HCT116 (cell line): ENCODE measurements around the gene ZNF474. TPM values are rescaled to one million over a fixed set of nuclear protein-coding genes. Genes with fewer than 3 reads are reported as not detected.

ENCODE experiments used
- ATAC-seq: fragments of 200-7000 bp; cut with Tn5 transposase; 2 replicates; pipeline ENCODE4 v1.9.1; 2020; ENCODE audit warnings: mild to moderate bottlenecking, moderate library complexity
- BruUV-seq: library from RNA; stranded (reverse); fragments of 400-500 nt; replicated peaks from 2 replicates; lab custom pipeline; 2021; lab: Mats Ljungman, UMichigan
- CTCF ChIA-PET: fragments of 300-600 bp; sonication (Branson Sonifier 250); formaldehyde crosslinking; loops from one replicate; lab custom pipeline; 2021; ENCODE audit warnings: antibody characterized with exemption; lab: Charles Lee
- POLR2A ChIA-PET: fragments of 300-600, 350-600 bp; sonication (Branson Sonifier 250); formaldehyde crosslinking; loops from one replicate; lab custom pipeline; 2021; ENCODE audit warnings: antibody characterized with exemption; lab: Charles Lee
- RAD21 ChIA-PET, 2 experiments: fragments of 300-600 bp; sonication (Branson Sonifier 250); formaldehyde crosslinking; loops; one replicate each; lab custom pipeline; 2023; ENCODE audit warnings: low total read pairs in 2 of 2; ENCODE audit not compliant: uncharacterized antibody in 2 of 2, unreplicated experiment in 2 of 2, low non-redundant PET in 1 of 2; lab: Charles Lee
- DNase-seq: peaks from one replicate; pipeline ENCODE4 v3.0.0-alpha.2; 2010; ENCODE audit warnings: low read depth, low spot score
- H2AFZ ChIP-seq: fragments of 200-600 bp; shearing (Covaris generic), sonication (generic); 2 replicates; pipeline ENCODE4 v1.6.1; 2017; ENCODE audit warnings: low read depth, mixed run types, mixed read lengths, antibody characterized with exemption, low read length; ENCODE audit not compliant: poor library complexity, severe bottlenecking
- H3K27ac ChIP-seq: 2 replicates; pipeline ENCODE4 v1.5.1; 2012; ENCODE audit warnings: low read depth, low read length
- H3K27me3 ChIP-seq: fragments of 200-600 bp; sonication (generic); 2 replicates; pipeline ENCODE4 v1.6.1; 2016; ENCODE audit warnings: mixed run types, low read length, mixed read lengths; ENCODE audit not compliant: insufficient read depth
- H3K36me3 ChIP-seq, 2 experiments: fragments of 200-500 bp in 1 of 2; fragments of 200-600 bp in 1 of 2; sonication (Bioruptor generic) in 1 of 2; sonication (generic) in 1 of 2; 2 replicates each; pipeline versions ENCODE4 v1.5.1 to v1.6.1; 2014 to 2016; ENCODE audit warnings: low read length in 2 of 2, inconsistent platforms in 1 of 2, mixed read lengths in 1 of 2, mixed run types in 1 of 2; ENCODE audit not compliant: insufficient read depth in 2 of 2, control insufficient read depth in 1 of 2
- H3K4me1 ChIP-seq, 2 experiments: fragments of 200-600 bp in 1 of 2; sonication (generic) in 1 of 2; 2 replicates each; pipeline versions ENCODE4 v1.5.1 to v1.6.1; 2012 to 2017; ENCODE audit warnings: low read length in 2 of 2, inconsistent platforms in 1 of 2, mild to moderate bottlenecking in 1 of 2, mixed read lengths in 1 of 2, mixed run types in 1 of 2, moderate library complexity in 1 of 2; ENCODE audit not compliant: insufficient read depth in 2 of 2, control insufficient read depth in 1 of 2
- H3K4me2 ChIP-seq: fragments of 200-600 bp; sonication (generic); 2 replicates; pipeline ENCODE4 v1.6.1; 2017; ENCODE audit warnings: mixed run types, low read length, mixed read lengths
- H3K4me3 ChIP-seq, 2 experiments: fragments of 200-600 bp in 1 of 2; sonication (generic) in 1 of 2; replicated peaks in 1 of 2; 2 replicates each; pipeline ENCODE4 v1.5.1; 2011 to 2016; ENCODE audit warnings: low read length in 2 of 2, control low read depth in 1 of 2, low read depth in 1 of 2, mild to moderate bottlenecking in 1 of 2, mixed read lengths in 1 of 2, mixed run types in 1 of 2
- H3K79me2 ChIP-seq: fragments of 200-600 bp; sonication (generic); 2 replicates; pipeline ENCODE4 v1.6.1; 2017; ENCODE audit warnings: mild to moderate bottlenecking, mixed run types, low read length, moderate library complexity, mixed read lengths; ENCODE audit not compliant: insufficient read depth
- H3K9ac ChIP-seq: fragments of 200-600 bp; sonication (generic); 2 replicates; pipeline ENCODE4 v1.6.1; 2016; ENCODE audit warnings: low read length, mixed read lengths
- H3K9me2 ChIP-seq: fragments of 200-600 bp; sonication (generic), shearing (Covaris generic); 2 replicates; pipeline ENCODE4 v1.6.1; 2017; ENCODE audit warnings: mixed run types, mild to moderate bottlenecking, moderate library complexity; ENCODE audit not compliant: insufficient read depth
- H3K9me3 ChIP-seq, 2 experiments: fragments of 200-500 bp in 1 of 2; fragments of 200-600 bp in 1 of 2; sonication (Bioruptor generic) in 1 of 2; sonication (generic) in 1 of 2; 2 replicates each; pipeline ENCODE4 v1.6.1; 2014 to 2017; ENCODE audit warnings: low read length in 2 of 2, mixed read lengths in 2 of 2, inconsistent platforms in 1 of 2, low read depth in 1 of 2, mild to moderate bottlenecking in 1 of 2, mixed run types in 1 of 2, moderate library complexity in 1 of 2; ENCODE audit not compliant: control insufficient read depth in 1 of 2, insufficient read depth in 1 of 2
- H4K20me1 ChIP-seq: fragments of 200-600 bp; sonication (generic), shearing (Covaris generic); 2 replicates; pipeline ENCODE4 v1.6.1; 2017; ENCODE audit warnings: mixed run types, mild to moderate bottlenecking, moderate library complexity; ENCODE audit not compliant: insufficient read depth
- CBX3 ChIP-seq: IDR thresholded peaks from 2 replicates; pipeline ENCODE4 v1.6.1; 2012; ENCODE audit warnings: low read depth
- EGR1 ChIP-seq: IDR thresholded peaks from 2 replicates; pipeline ENCODE4 v1.6.1; 2012; ENCODE audit warnings: low read depth
- EZH2phosphoT487 ChIP-seq: fragments of 200-600 bp; IDR thresholded peaks from 2 replicates; pipeline ENCODE4 v1.6.1; 2018; ENCODE audit warnings: antibody characterized with exemption, borderline replicate concordance
- FOSL1 ChIP-seq: IDR thresholded peaks from 2 replicates; pipeline ENCODE4 v1.6.1; 2012; ENCODE audit warnings: low read depth
- JUND ChIP-seq: IDR thresholded peaks from 2 replicates; pipeline ENCODE4 v1.6.1; 2012
- POLR2AphosphoS5 ChIP-seq: IDR thresholded peaks from 2 replicates; pipeline ENCODE4 v1.6.1; 2011; ENCODE audit warnings: mild to moderate bottlenecking, low read depth, low read length, moderate library complexity
- SRF ChIP-seq: IDR thresholded peaks from 2 replicates; pipeline ENCODE4 v1.6.1; 2012; ENCODE audit warnings: low read depth
- intact Hi-C: fragments of 100-400 bp; cut with micrococcal nuclease; formaldehyde crosslinking; loops from 2 replicates; pipeline ENCODE4 v1.10.0; 2022
- total RNA-seq: library from RNA; stranded (reverse); gene quantifications from one replicate; pipeline ENCODE4 v1.2.1, GENCODE V29; 2021; ENCODE audit not compliant: unreplicated experiment
- TF ChIP-seq, protein P1 (sequence below): IDR thresholded peaks from 2 replicates; pipeline ENCODE4 v1.6.1; 2011; ENCODE audit warnings: mild to moderate bottlenecking, low read length, moderate library complexity; ENCODE audit not compliant: insufficient replicate concordance; ENCODE audit errors: extremely low read depth
- TF ChIP-seq, protein P2 (sequence below), 3 experiments: fragments of 200-600 bp in 1 of 3; sonication (generic) in 1 of 3; IDR thresholded peaks in 2 of 3; conservative IDR thresholded peaks in 1 of 3; 2 replicates each; pipeline ENCODE4 v1.5.1; 2012 to 2017; ENCODE audit warnings: low read depth in 2 of 3, low read length in 2 of 3, antibody characterized with exemption in 1 of 3, borderline replicate concordance in 1 of 3, control low read depth in 1 of 3, mild to moderate bottlenecking in 1 of 3, mixed read lengths in 1 of 3, mixed run types in 1 of 3, moderate library complexity in 1 of 3; ENCODE audit not compliant: insufficient read depth in 1 of 3

The ZNF474 gene
- total RNA-seq, 1 experiment from 2014 or later = 0.37 TPM

DNA sequence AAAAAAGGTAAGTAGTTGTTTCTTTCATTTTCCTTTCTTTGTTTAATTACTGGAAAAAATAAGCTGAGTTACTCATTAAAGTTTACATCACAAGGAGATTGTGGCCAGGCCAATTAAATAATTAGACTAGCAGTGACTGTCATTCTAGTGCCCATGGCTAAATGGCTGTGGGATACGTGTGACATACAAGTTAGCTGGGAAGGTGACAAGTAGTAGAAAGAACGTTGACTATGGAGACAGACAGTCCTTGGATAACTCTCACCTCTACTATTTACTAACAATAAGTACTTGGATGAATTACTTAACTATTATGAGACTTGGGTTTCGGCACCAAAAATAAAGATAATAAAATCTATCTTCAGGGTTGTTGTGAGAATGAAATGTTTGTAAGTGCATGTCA is 44.3 kb upstream of the ZNF474 start:
- Histone ChIP-seq H3K36me3 (no peaks in the 10 kb centered on the region), H3K79me2 (no peaks in the 10 kb centered on the region), H3K9me3 (no peaks in the 10 kb centered on the region), H2AFZ (no peak overlapping the region)
- CTCF ChIA-PET = interaction anchor here (1.6 kb wide), 2 partner anchors 7 to 17 kb away, joined by 3 to 5 read pairs; no protein-coding TSS in a partner anchor
- no peak for TF ChIP-seq FOSL1
- TF ChIP-seq, all 23 proteins: peak for 0
- BruUV-seq = no TSS peak
- Histone ChIP-seq H3K27me3 (no peaks in the 10 kb centered on the region), H3K9me2 (no peaks in the 10 kb centered on the region), H3K4me3 (no peak overlapping the region), H3K9ac (no peak overlapping the region), H3K4me1 (no peaks in the 10 kb centered on the region), H3K27ac (no peak overlapping the region), H3K4me2 (no peak overlapping the region), H4K20me1 (no peaks in the 10 kb centered on the region)
- DNase-seq (no peak), ATAC-seq (no peak)
- intact Hi-C loops = no loop called here
- POLR2A ChIA-PET = no interaction called here
- RAD21 ChIA-PET = no interaction called here

DNA sequence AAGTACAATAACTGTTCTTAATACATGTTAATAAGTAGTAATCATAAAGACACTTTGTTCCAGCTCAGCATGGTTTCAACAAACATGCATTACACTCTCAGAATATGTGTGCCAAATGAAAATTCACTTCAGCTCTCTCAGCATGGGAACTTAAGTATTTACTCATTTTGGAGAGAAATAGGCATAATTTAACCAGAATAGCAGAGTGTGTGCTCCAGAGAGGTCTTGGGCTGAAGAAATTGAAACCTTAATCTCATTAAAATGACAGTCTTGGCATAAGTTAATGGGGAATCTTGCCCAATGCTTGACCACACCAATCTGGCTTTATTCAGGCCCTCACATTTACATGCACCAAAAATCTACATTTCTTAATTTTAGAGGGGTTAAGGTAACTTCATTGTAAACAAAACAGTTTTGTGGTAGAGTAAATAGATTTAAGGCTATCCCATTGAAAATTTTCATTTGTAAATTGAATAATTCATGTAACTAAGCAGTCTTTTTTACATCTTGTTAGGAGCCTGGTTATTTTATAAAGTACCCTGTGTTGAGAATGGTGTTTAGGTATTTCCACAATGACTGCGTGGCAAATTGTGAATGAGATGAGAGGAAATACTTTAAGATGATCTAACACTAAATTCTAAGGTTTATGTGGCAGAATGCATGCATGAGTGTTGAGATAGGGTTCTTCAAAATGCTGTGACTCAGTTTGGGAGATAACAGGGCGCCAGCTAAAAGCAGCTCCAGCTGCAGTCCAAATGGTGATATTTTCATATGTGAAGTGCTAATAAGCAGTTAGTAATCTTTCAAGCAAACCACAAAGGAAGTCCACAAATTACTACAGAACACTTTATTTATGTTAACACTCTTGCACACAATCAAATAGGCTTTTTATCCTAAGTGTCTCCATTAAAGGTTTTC is 40.0 kb upstream of the ZNF474 start:
- no peak overlapping the region for H3K4me3 ChIP-seq
- DNase-seq = no peak
- H3K27me3 ChIP-seq = no peaks in the 10 kb centered on the region
- no peaks in the 10 kb centered on the region for H4K20me1 ChIP-seq
- H3K4me2 ChIP-seq = no peak overlapping the region
- no TSS peak for BruUV-seq
- ChIA-PET RAD21 (no interaction called here), POLR2A (no interaction called here), CTCF (no interaction called here)
- H3K9me2 ChIP-seq = no peaks in the 10 kb centered on the region
- no peaks in the 10 kb centered on the region for H3K4me1 ChIP-seq
- H3K79me2 ChIP-seq = no peaks in the 10 kb centered on the region
- H2AFZ ChIP-seq = no peak overlapping the region
- TF ChIP-seq EGR1 = no peak
- TF ChIP-seq, protein P1, sequence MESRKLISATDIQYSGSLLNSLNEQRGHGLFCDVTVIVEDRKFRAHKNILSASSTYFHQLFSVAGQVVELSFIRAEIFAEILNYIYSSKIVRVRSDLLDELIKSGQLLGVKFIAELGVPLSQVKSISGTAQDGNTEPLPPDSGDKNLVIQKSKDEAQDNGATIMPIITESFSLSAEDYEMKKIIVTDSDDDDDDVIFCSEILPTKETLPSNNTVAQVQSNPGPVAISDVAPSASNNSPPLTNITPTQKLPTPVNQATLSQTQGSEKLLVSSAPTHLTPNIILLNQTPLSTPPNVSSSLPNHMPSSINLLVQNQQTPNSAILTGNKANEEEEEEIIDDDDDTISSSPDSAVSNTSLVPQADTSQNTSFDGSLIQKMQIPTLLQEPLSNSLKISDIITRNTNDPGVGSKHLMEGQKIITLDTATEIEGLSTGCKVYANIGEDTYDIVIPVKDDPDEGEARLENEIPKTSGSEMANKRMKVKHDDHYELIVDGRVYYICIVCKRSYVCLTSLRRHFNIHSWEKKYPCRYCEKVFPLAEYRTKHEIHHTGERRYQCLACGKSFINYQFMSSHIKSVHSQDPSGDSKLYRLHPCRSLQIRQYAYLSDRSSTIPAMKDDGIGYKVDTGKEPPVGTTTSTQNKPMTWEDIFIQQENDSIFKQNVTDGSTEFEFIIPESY = no peak
- TF ChIP-seq, protein P2, sequence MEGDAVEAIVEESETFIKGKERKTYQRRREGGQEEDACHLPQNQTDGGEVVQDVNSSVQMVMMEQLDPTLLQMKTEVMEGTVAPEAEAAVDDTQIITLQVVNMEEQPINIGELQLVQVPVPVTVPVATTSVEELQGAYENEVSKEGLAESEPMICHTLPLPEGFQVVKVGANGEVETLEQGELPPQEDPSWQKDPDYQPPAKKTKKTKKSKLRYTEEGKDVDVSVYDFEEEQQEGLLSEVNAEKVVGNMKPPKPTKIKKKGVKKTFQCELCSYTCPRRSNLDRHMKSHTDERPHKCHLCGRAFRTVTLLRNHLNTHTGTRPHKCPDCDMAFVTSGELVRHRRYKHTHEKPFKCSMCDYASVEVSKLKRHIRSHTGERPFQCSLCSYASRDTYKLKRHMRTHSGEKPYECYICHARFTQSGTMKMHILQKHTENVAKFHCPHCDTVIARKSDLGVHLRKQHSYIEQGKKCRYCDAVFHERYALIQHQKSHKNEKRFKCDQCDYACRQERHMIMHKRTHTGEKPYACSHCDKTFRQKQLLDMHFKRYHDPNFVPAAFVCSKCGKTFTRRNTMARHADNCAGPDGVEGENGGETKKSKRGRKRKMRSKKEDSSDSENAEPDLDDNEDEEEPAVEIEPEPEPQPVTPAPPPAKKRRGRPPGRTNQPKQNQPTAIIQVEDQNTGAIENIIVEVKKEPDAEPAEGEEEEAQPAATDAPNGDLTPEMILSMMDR (IDR thresholded peaks at IDR 0.05 in 2 of 3, conservative IDR thresholded peaks at IDR 0.05 in 1 of 3; ENCODE audit: borderline replicate concordance in 1 of 3, insufficient read depth in 1 of 3, low read depth in 2 of 3, low read length in 2 of 3) = no peak
- no peak for TF ChIP-seq EZH2phosphoT487
- no peak for TF ChIP-seq JUND
- TF ChIP-seq CBX3 = no peak
- TF ChIP-seq POLR2AphosphoS5 = no peak
- no peak for TF ChIP-seq SRF
- intact Hi-C loops = no loop called here
- no peaks in the 10 kb centered on the region for H3K36me3 ChIP-seq
- no peaks in the 10 kb centered on the region for H3K9me3 ChIP-seq
- no peak for ATAC-seq
- H3K27ac ChIP-seq = no peak overlapping the region
- no peak overlapping the region for H3K9ac ChIP-seq
